Esophagus muscularis mucosa (tissue), 4 donors: Measurements from ENCODE around the gene CD37. TPM values are rescaled to one million over a fixed set of nuclear protein-coding genes. Genes with fewer than 3 reads are reported as not detected.
"Not testable (repeated sequence)": the region's sequence is repeated elsewhere in the genome, so short reads cannot be mapped to it uniquely, and the experiment has no call there.

Source experiments
- DNase-seq: peaks from one replicate; pipeline ENCODE4 v3.0.0-alpha.2; 2017; ENCODE audit errors: extremely low spot score
- H3K27ac ChIP-seq, 4 donors: fragments of 200-600 bp; sonication (generic); replicated peaks in 1 of 4; 1 replicate in 3 of 4; 2 replicates in 1 of 4; pipeline ENCODE4 v1.5.1; 2016 to 2019; ENCODE audit warnings: mild to moderate bottlenecking in 1 of 4
- H3K27me3 ChIP-seq, 4 donors: fragments of 200-600 bp; sonication (generic); one replicate each; pipeline versions ENCODE4 v1.5.1 to v1.6.0; 2016 to 2019
- H3K36me3 ChIP-seq, 4 donors: fragments of 200-600 bp; sonication (generic); one replicate each; pipeline ENCODE4 v1.5.1; 2016 to 2019
- H3K4me1 ChIP-seq, 4 donors: fragments of 200-600 bp; sonication (generic); one replicate each; pipeline ENCODE4 v1.5.1; 2016 to 2019
- H3K4me3 ChIP-seq, 4 donors: fragments of 200-600 bp; sonication (generic); 1 replicate in 2 of 4; 2 replicates in 2 of 4; pipeline ENCODE4 v1.5.1; 2016 to 2019; ENCODE audit warnings: mild to moderate bottlenecking in 4 of 4, moderate library complexity in 1 of 4
- H3K9me3 ChIP-seq, 4 donors: fragments of 200-600 bp; sonication (generic); 1 replicate in 3 of 4; 2 replicates in 1 of 4; pipeline ENCODE4 v1.5.1; 2016 to 2019
- EP300 ChIP-seq: sonication (generic); formaldehyde crosslinking; IDR thresholded peaks from one replicate; pipeline ENCODE4 v1.6.1; 2017; ENCODE audit warnings: antibody characterized with exemption
- POLR2A ChIP-seq: fragments of 450-650 bp; IDR thresholded peaks from one replicate; pipeline ENCODE4 v1.6.1; 2017; ENCODE audit warnings: antibody characterized with exemption, moderate library complexity, mild to moderate bottlenecking, low read depth
- POLR2AphosphoS5 ChIP-seq, 2 donors: sonication (generic); formaldehyde crosslinking; IDR thresholded peaks; one replicate each; pipeline ENCODE4 v1.6.1; 2017; ENCODE audit warnings: antibody characterized with exemption in 2 of 2
- WGBS: methylation state at CpG from one replicate; pipeline ENCODE4 v1.1.5; 2018; 5-methylcytosine and 5-hydroxymethylcytosine counted together
- intact Hi-C: fragments of 100-400 bp; cut with DNase I; formaldehyde crosslinking; loops from one replicate; pipeline ENCODE4 v1.15.1; 2023
- total RNA-seq, 4 donors: library from RNA; depleted of rRNA; stranded (reverse); fragments of >200 nt; gene quantifications; one replicate each; pipeline versions ENCODE4 v1.1.0 to v1.2.1, GENCODE V29; 2016
- TF ChIP-seq, protein P1 (sequence below), 3 experiments: fragments of 200-600 bp in 2 of 3; fragments of 450-650 bp in 1 of 3; sonication (generic) in 2 of 3; IDR thresholded peaks; one replicate each; pipeline ENCODE4 v1.5.1; 2017 to 2019; ENCODE audit warnings: antibody characterized with exemption in 3 of 3, mild to moderate bottlenecking in 2 of 3, moderate library complexity in 1 of 3

The CD37 gene
- total RNA-seq, 4 donors from 2014 or later: 8.0 to 22.4 (median 11.6) TPM

DNA sequence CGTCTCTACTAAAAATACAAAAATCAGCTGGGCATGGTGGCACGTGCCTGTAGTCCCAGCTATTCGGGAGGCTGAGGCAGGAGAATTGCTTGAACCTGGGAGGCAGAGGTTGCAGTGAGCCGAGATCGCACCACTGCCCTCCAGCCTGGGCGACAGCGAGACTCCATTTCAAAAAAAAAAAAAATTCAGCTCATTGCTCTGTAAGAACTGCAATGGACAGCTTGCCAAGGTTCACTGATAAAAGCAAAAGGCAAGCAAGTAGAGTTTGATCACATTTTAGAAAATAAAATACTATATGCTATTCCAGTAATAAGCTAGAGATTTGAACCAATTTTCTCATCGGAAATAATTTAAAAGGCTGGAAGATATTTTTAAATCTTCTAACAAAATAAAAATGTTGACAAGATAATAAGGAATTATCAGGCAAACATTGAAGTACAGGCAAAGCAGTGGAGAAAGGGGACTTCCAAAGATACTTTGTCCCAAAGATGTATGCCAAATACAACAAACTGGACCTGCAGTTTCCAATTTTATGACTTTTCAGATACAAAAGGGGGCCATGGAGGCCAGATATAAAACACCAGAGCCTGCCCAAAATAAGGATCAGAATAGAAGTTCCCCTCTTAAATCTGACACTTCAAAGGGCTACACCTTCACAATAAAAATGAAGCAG, 39.9 kb upstream of the CD37 start:
- no peaks in the 10 kb centered on the region for H3K9me3 ChIP-seq
- TF ChIP-seq, protein P1, sequence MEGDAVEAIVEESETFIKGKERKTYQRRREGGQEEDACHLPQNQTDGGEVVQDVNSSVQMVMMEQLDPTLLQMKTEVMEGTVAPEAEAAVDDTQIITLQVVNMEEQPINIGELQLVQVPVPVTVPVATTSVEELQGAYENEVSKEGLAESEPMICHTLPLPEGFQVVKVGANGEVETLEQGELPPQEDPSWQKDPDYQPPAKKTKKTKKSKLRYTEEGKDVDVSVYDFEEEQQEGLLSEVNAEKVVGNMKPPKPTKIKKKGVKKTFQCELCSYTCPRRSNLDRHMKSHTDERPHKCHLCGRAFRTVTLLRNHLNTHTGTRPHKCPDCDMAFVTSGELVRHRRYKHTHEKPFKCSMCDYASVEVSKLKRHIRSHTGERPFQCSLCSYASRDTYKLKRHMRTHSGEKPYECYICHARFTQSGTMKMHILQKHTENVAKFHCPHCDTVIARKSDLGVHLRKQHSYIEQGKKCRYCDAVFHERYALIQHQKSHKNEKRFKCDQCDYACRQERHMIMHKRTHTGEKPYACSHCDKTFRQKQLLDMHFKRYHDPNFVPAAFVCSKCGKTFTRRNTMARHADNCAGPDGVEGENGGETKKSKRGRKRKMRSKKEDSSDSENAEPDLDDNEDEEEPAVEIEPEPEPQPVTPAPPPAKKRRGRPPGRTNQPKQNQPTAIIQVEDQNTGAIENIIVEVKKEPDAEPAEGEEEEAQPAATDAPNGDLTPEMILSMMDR (IDR thresholded peaks at IDR 0.05): no peak
- no peak for TF ChIP-seq POLR2AphosphoS5 (IDR thresholded peaks at IDR 0.05)
- no peak for TF ChIP-seq POLR2A
- TF ChIP-seq EP300: no peak
- 87% methylated on average over 8 of the region's 8 CpGs for WGBS

DNA sequence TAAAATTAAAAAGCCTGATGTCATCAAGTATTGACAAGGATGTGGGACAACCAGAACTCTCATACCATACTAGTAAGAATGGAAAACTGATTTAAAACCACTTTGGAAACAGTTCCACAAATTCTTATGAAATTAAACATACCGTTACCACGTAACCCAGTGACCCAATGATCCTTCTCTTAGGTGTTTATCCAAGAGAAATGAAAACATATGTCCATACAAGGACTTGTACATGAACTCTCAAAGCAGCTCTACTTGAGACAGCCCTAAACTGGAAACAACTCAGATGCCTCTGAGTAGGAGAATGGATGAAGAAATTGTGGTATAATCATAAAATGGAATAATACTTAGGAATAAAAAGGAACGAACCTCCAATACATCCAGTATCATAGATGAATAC, 37.8 kb upstream of the CD37 start:
- Histone ChIP-seq H3K4me3 (no peak overlapping the region), H3K36me3 (peaks cover 0 to 10% (median 0%) of the 10 kb centered on the region in 4 donors), H3K4me1 (peaks cover 0 to 11% (median 5%) of the 10 kb centered on the region in 4 donors), H3K27ac (no peak overlapping the region), H3K9me3 (no peaks in the 10 kb centered on the region), H3K27me3 (no peaks in the 10 kb centered on the region)
- no peak for DNase-seq
- TF ChIP-seq, protein P1 (IDR thresholded peaks at IDR 0.05): no peak
- TF ChIP-seq POLR2A (no peak), EP300 (no peak), POLR2AphosphoS5 (IDR thresholded peaks at IDR 0.05) (no peak)
- WGBS: 43% methylated on average over 3 of the region's 3 CpGs
- intact Hi-C loops: no loop called here

More for the DNA sequence above, 39.9 kb upstream of the CD37 start:
- no peak for DNase-seq
- Histone ChIP-seq H3K27me3 (no peaks in the 10 kb centered on the region), H3K4me1 (no peaks in the 10 kb centered on the region), H3K36me3 (peaks cover 0 to 10% (median 0%) of the 10 kb centered on the region in 4 donors), H3K27ac (no peak overlapping the region), H3K4me3 (no peak overlapping the region)
- intact Hi-C loops: no loop called here

DNA sequence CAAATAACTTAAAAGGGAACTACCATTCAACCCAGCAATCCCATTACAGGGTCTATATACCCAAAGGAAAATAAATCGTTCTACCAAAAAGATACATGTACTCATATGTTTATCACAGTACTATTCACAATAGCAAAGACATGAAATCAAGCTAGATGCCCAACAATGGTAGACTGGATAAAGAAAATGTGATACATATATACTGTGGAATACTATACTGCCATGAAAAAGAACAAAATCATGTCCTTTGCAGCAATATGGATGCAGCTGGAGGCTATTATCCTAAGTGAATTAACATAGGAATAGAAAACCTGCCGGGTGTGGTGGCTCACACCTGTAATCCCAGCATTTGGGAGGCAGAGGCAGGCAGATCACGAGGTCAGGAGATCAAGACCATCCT, 36.6 kb upstream of the CD37 start:
- H3K36me3 ChIP-seq, DNase-seq, H3K9me3 ChIP-seq, H3K4me3 ChIP-seq, H3K27me3 ChIP-seq, intact Hi-C loops, H3K27ac ChIP-seq: not testable (repeated sequence)
- WGBS: 78% methylated on average over 3 of the region's 3 CpGs
- peaks cover 0 to 11% (median 5%) of the 10 kb centered on the region in 4 donors for H3K4me1 ChIP-seq

DNA sequence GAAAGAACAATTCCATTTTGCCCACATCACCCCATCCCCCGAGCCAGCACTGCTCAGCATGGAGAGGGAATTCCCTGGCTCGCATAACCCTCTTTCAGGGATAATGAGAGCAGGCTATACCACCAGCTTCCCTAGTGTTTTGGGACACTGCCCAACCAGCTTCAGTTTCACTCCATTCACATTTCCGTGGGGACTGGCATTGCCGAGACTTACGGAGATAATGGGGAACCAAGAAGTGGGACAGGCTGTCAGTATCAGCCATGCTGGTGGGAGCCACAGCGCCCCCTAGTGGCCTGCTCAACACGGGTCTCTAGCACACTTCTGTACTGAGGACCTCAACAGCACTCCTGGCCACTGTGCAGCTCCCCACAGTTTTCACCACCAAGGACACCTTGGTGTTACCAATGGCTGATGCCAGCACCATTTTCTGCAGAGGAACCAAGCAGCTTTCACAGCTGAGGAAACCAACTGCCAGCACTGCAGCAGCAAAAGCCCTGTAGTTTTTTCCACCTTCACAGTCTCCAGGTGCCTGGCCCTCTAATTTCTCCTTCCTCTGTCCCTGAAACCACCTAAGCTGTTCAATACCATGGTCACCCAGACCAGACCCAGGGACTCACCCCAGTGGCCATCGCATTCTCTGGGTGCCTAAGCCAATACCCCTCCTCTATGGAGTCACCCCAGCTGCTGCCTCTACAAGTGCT, 33.9 kb upstream of the CD37 start:
- Histone ChIP-seq H3K36me3 (no peaks in the 10 kb centered on the region), H3K9me3 (peaks cover 0 to 6% (median 2%) of the 10 kb centered on the region in 4 donors), H3K27ac (no peak overlapping the region), H3K27me3 (no peaks in the 10 kb centered on the region), H3K4me1 (peaks cover 0 to 11% (median 5%) of the 10 kb centered on the region in 4 donors), H3K4me3 (peak overlapping the region in 1 of 4 donors; percentile 33)
- WGBS: 24% methylated on average over 8 of the region's 8 CpGs
- intact Hi-C loops: no loop called here
- DNase-seq: no peak
- TF ChIP-seq POLR2AphosphoS5 (IDR thresholded peaks at IDR 0.05) (no peak), EP300 (no peak)
- TF ChIP-seq, protein P1 (IDR thresholded peaks at IDR 0.05): peak; percentile 54 to 74 (median 67)

DNA sequence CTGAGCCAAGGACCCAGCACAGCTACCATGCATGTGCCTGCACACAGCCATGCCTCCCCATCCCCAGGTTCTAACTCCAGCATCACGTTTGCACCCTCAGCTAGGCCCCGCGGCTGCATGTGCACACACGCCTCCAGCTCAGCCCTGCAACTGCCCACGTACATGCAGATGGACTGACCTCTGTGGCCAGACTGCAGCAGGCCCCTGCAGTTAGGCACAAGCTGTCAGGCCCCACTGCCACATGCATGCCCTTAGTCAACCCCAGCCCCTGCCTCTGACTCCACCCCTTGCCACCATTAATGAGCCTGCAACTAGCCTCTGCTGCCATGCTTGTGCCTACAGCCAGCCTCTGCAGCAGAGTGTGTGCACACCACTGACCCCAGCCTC, 33.3 kb upstream of the CD37 start:
- Histone ChIP-seq H3K4me3 (no peak overlapping the region), H3K27me3 (no peaks in the 10 kb centered on the region), H3K36me3 (no peaks in the 10 kb centered on the region), H3K4me1 (peaks cover 0 to 11% (median 5%) of the 10 kb centered on the region in 4 donors), H3K9me3 (peaks cover 0 to 6% (median 2%) of the 10 kb centered on the region in 4 donors), H3K27ac (no peak overlapping the region)
- DNase-seq: no peak
- intact Hi-C loops: no loop called here
- TF ChIP-seq POLR2AphosphoS5 (IDR thresholded peaks at IDR 0.05) (no peak), EP300 (no peak), POLR2A (no peak)
- TF ChIP-seq, protein P1 (IDR thresholded peaks at IDR 0.05): no peak
- 86% methylated on average over 5 of the region's 5 CpGs for WGBS

DNA sequence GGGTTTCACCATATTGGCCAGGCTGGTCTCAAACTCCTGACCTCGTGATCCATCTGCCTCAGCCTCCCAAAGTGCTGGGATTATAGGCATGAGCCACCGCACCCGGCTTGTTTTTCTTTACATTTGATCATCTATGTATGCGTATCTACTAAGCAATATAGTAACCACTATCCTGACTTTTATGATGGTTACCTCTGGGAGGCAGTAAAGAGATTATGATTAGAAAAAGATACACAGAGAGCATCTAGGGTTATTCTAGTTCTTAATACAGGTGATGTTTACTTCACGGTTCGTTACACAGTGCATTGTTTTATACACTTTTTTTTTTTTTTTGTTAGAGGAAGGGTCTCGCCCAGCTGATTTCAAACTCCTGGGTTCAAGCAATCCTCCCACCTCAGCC, 28.5 kb upstream of the CD37 start:
- H3K4me3 ChIP-seq, H3K9me3 ChIP-seq, DNase-seq, H3K4me1 ChIP-seq, H3K27ac ChIP-seq, H3K27me3 ChIP-seq, intact Hi-C loops: not testable (repeated sequence)
- WGBS: 59% methylated on average over 7 of the region's 7 CpGs
- peaks cover 0 to 31% (median 10%) of the 10 kb centered on the region in 4 donors for H3K36me3 ChIP-seq
